H1 (cell line): ENCODE results near the gene OSGEP. TPM values are rescaled to one million over a fixed set of nuclear protein-coding genes. Genes with fewer than 3 reads are reported as not detected.

ENCODE experiments used
- CTCF ChIA-PET: fragments of 300-600 bp; sonication (Branson Sonifier 250); formaldehyde crosslinking; loops from one replicate; lab custom pipeline; 2021; ENCODE audit not compliant: partially characterized antibody; lab: Charles Lee
- POLR2A ChIA-PET: fragments of 300-600 bp; sonication (Branson Sonifier 250); formaldehyde crosslinking; loops from one replicate; lab custom pipeline; 2021; ENCODE audit warnings: inconsistent platforms; ENCODE audit not compliant: partially characterized antibody; lab: Charles Lee
- DNase-seq, 2 experiments: peaks; one replicate each; pipeline versions ENCODE4 v3.0.0 to v3.0.0-alpha.2; 2010 to 2022; ENCODE audit warnings: low spot score in 2 of 2, low read depth in 1 of 2, mixed read lengths in 1 of 2
- FAIRE-seq: peaks from 2 replicates; lab custom pipeline; 2011; peaks lifted over from hg19 to GRCh38; lab: Jason Lieb, UNC
- H2AFZ ChIP-seq: 2 replicates; pipeline ENCODE4 v1.8.1; 2012; ENCODE audit warnings: low read length, inconsistent platforms
- H2AK5ac ChIP-seq: 2 replicates; pipeline ENCODE4 v1.6.1; 2013; ENCODE audit warnings: low read depth, low read length
- H2BK120ac ChIP-seq: replicated peaks from 2 replicates; pipeline ENCODE3; 2013; ENCODE audit warnings: low read depth, low read length, inconsistent platforms
- H2BK12ac ChIP-seq: 2 replicates; pipeline ENCODE4 v1.6.1; 2013; ENCODE audit warnings: low read depth, low read length
- H2BK15ac ChIP-seq: 2 replicates; pipeline ENCODE4 v1.6.1; 2013; ENCODE audit warnings: low read length
- H2BK20ac ChIP-seq: 2 replicates; pipeline ENCODE4 v1.6.1; 2013; ENCODE audit warnings: low read length
- H2BK5ac ChIP-seq: 2 replicates; pipeline ENCODE4 v1.6.1; 2013; ENCODE audit warnings: low read depth, low read length
- H3K14ac ChIP-seq: 2 replicates; pipeline ENCODE4 v1.6.1; 2013; ENCODE audit warnings: inconsistent platforms; ENCODE audit not compliant: insufficient read length
- H3K18ac ChIP-seq: 2 replicates; pipeline ENCODE4 v1.6.1; 2013; ENCODE audit warnings: low read length; ENCODE audit errors: extremely low read depth
- H3K23ac ChIP-seq: 2 replicates; pipeline ENCODE4 v1.6.1; 2013; ENCODE audit warnings: inconsistent platforms; ENCODE audit not compliant: insufficient read length
- H3K23me2 ChIP-seq: 2 replicates; pipeline ENCODE4 v1.6.1; 2013; ENCODE audit warnings: low read depth, low read length
- H3K27ac ChIP-seq: 2 replicates; pipeline ENCODE4 v1.6.1; 2011; ENCODE audit warnings: low read depth, low read length, inconsistent platforms
- H3K27me3 ChIP-seq, 4 experiments: replicated peaks in 1 of 4; 1 replicate in 1 of 4; 2 replicates in 3 of 4; pipeline versions ENCODE4 v1.6.1 to v1.8.1; 2011 to 2013; ENCODE audit warnings: low read length in 3 of 4, mild to moderate bottlenecking in 3 of 4, inconsistent platforms in 2 of 4, mixed read lengths in 2 of 4, moderate library complexity in 1 of 4; ENCODE audit not compliant: control insufficient read depth in 3 of 4, insufficient read depth in 3 of 4; ENCODE audit errors: extremely low read depth in 1 of 4
- H3K36me3 ChIP-seq, 4 experiments: 2 replicates each; pipeline versions ENCODE4 v1.6.1 to v1.8.1; 2011 to 2013; ENCODE audit warnings: mild to moderate bottlenecking in 4 of 4, low read length in 3 of 4, moderate library complexity in 2 of 4, control low read depth in 1 of 4, inconsistent platforms in 1 of 4; ENCODE audit not compliant: insufficient read depth in 4 of 4, control insufficient read depth in 2 of 4
- H3K4ac ChIP-seq: replicated peaks from 2 replicates; pipeline ENCODE3; 2013; ENCODE audit warnings: low read length, low read depth, mixed read lengths, inconsistent platforms; ENCODE audit not compliant: insufficient read length
- H3K4me1 ChIP-seq, 4 experiments: replicated peaks in 1 of 4; 1 replicate in 1 of 4; 2 replicates in 3 of 4; pipeline versions ENCODE4 v1.6.1 to v1.8.1; 2011 to 2013; ENCODE audit warnings: low read length in 3 of 4, inconsistent platforms in 2 of 4, mixed read lengths in 1 of 4; ENCODE audit not compliant: insufficient read depth in 4 of 4, control insufficient read depth in 3 of 4
- H3K4me2 ChIP-seq, 2 experiments: 2 replicates each; pipeline versions ENCODE4 v1.6.1 to v1.8.1; 2011 to 2013; ENCODE audit warnings: low read depth in 2 of 2, low read length in 2 of 2, control low read depth in 1 of 2, inconsistent platforms in 1 of 2, mild to moderate bottlenecking in 1 of 2; ENCODE audit not compliant: insufficient read depth in 1 of 2
- H3K4me3 ChIP-seq, 4 experiments: fragments of 200-600, 300-600 bp in 1 of 4; sonication (generic), shearing (Covaris generic), sonication (Bioruptor Twin) in 1 of 4; 2 replicates each; pipeline versions ENCODE4 v1.5.1 to v1.8.1; 2011 to 2016; ENCODE audit warnings: low read length in 4 of 4, low read depth in 3 of 4, control low read depth in 2 of 4, inconsistent platforms in 2 of 4, mild to moderate bottlenecking in 2 of 4, mixed read lengths in 1 of 4, moderate library complexity in 1 of 4; ENCODE audit not compliant: insufficient read depth in 2 of 4; ENCODE audit errors: extremely low read depth in 1 of 4
- H3K56ac ChIP-seq: replicated peaks from 2 replicates; pipeline ENCODE3; 2013; ENCODE audit warnings: low read depth, mild to moderate bottlenecking, mixed read lengths, low read length, inconsistent platforms; ENCODE audit not compliant: insufficient read length
- H3K79me1 ChIP-seq: 2 replicates; pipeline ENCODE4 v1.6.1; 2013; ENCODE audit warnings: low read depth, low read length, control low read depth
- H3K79me2 ChIP-seq, 2 experiments: 2 replicates each; pipeline versions ENCODE4 v1.6.1 to v1.8.1; 2012 to 2013; ENCODE audit warnings: low read length in 2 of 2, mild to moderate bottlenecking in 2 of 2, inconsistent platforms in 1 of 2; ENCODE audit not compliant: insufficient read depth in 2 of 2, control insufficient read depth in 1 of 2
- H3K9ac ChIP-seq, 4 experiments: replicated peaks in 1 of 4; 1 replicate in 1 of 4; 2 replicates in 3 of 4; pipeline versions ENCODE4 v1.6.1 to v1.8.1; 2011 to 2013; ENCODE audit warnings: low read depth in 3 of 4, low read length in 3 of 4, control low read depth in 2 of 4, mild to moderate bottlenecking in 2 of 4, moderate library complexity in 2 of 4, inconsistent platforms in 1 of 4; ENCODE audit errors: extremely low read depth in 1 of 4
- H3K9me3 ChIP-seq, 2 experiments: 2 replicates each; pipeline versions ENCODE4 v1.6.1 to v1.8.1; 2012 to 2013; ENCODE audit warnings: mild to moderate bottlenecking in 2 of 2, moderate library complexity in 2 of 2, control low read depth in 1 of 2, inconsistent platforms in 1 of 2, low read depth in 1 of 2, low read length in 1 of 2, mixed read lengths in 1 of 2; ENCODE audit not compliant: insufficient read depth in 2 of 2
- H4K20me1 ChIP-seq, 2 experiments: replicated peaks in 1 of 2; 2 replicates each; pipeline versions ENCODE3 to v1.8.1; 2011 to 2013; ENCODE audit warnings: inconsistent platforms in 2 of 2, low read length in 2 of 2, mild to moderate bottlenecking in 1 of 2; ENCODE audit not compliant: insufficient read depth in 2 of 2, control insufficient read depth in 1 of 2
- H4K5ac ChIP-seq: 2 replicates; pipeline ENCODE4 v1.6.1; 2013; ENCODE audit warnings: low read length, low read depth, mixed read lengths, inconsistent platforms; ENCODE audit not compliant: insufficient read length
- H4K8ac ChIP-seq: 2 replicates; pipeline ENCODE4 v1.8.0; 2013; ENCODE audit warnings: mild to moderate bottlenecking, moderate library complexity, low read length, inconsistent platforms; ENCODE audit not compliant: insufficient read depth; ENCODE audit errors: extremely low read depth
- H4K91ac ChIP-seq: replicated peaks from 2 replicates; pipeline ENCODE3; 2013; ENCODE audit warnings: low read length, mixed read lengths, inconsistent platforms; ENCODE audit not compliant: insufficient read length
- CBX5 ChIP-seq: fragments of 300-800, 300-1000 bp; sonication (generic); IDR thresholded peaks from 2 replicates; pipeline ENCODE4 v1.7.1; 2016; ENCODE audit warnings: antibody characterized with exemption, low read length, low read depth
- SAP30 ChIP-seq: fragments of 300-600 bp; sonication (generic); IDR thresholded peaks from 2 replicates; pipeline ENCODE4 v1.7.1; 2012; ENCODE audit warnings: low read length, moderate library complexity, mild to moderate bottlenecking, inconsistent platforms; ENCODE audit not compliant: insufficient read depth, insufficient replicate concordance
- WGBS, 2 experiments: shearing (Covaris generic) in 1 of 2; methylation state at CpG; one replicate each; pipeline versions ENCODE4 v1.1.6 to v1.1.7; 2013 to 2015; ENCODE audit warnings: low lambda C conversion rate in 2 of 2, mixed read lengths in 2 of 2, inconsistent platforms in 1 of 2, low coverage in 1 of 2, missing lambda C conversion rate in 1 of 2; ENCODE audit not compliant: insufficient replicate concordance in 2 of 2, insufficient coverage in 1 of 2, insufficient read length in 1 of 2; ENCODE audit errors: extremely low coverage in 1 of 2, missing lambda C conversion rate in 1 of 2; 5-methylcytosine and 5-hydroxymethylcytosine counted together
- polyA plus RNA-seq, 7 experiments: library from polyadenylated mRNA; depleted of rRNA in 3 of 7; stranded (reverse) in 5 of 7; unstranded in 2 of 7; fragments of >200 nt in 5 of 7; fragments of 200-250 nt in 2 of 7; gene quantifications; 1 replicate in 5 of 7; 2 replicates in 1 of 7; 4 replicates in 1 of 7; pipeline versions ENCODE4 v1.2.1 to v1.2.3, GENCODE V29; 2011 to 2013; ENCODE audit warnings: missing spikeins in 2 of 7, mixed read lengths in 2 of 7
- total RNA-seq: library from RNA; stranded (reverse); fragmentation: NEBNext Ultra II Directional; extraction: Animal tissue kit (Norgen Biotek cat#: 25700); gene quantifications from 2 replicates; pipeline ENCODE4 v1.2.1, GENCODE V29; 2021

OSGEP gene
- total and polyA plus RNA-seq, 2 of the 8 experiments (the other 6 are each of a cell fraction or from before 2014, with no cell fraction given) = 34.4 to 78.6 TPM

GRCh38 chr14:20460458-20461224 lies 6.0 kb upstream of the OSGEP start:
- no peaks in the 10 kb centered on the region for H3K9me3 ChIP-seq
- no peak overlapping the region for H3K4ac ChIP-seq
- 0 out of 2 replicates have a peak overlapping the region, but pooled peaks have one; percentile 75 for H3K18ac ChIP-seq
- peaks cover 9% of the 10 kb centered on the region; the same call in 1 of the 2 replicates for H3K23me2 ChIP-seq
- H2AFZ ChIP-seq = no peak overlapping the region
- no peak overlapping the region for H4K91ac ChIP-seq
- peak overlapping the region; percentile 68 to 95 (median 71) for H3K9ac ChIP-seq
- H4K5ac ChIP-seq = no peak overlapping the region
- peak overlapping the region; percentile 95; the same call in 1 of the 2 replicates for H4K8ac ChIP-seq
- no peak overlapping the region for H2AK5ac ChIP-seq
- no peak for FAIRE-seq
- peak overlapping the region; percentile 85 for H3K27ac ChIP-seq
- no peak overlapping the region for H2BK120ac ChIP-seq
- peak; percentile 43 for TF ChIP-seq SAP30
- no peak for TF ChIP-seq CBX5
- H3K4me2 ChIP-seq = peak overlapping the region; percentile 81 to 97
- H3K4me3 ChIP-seq = peak overlapping the region; percentile 71 to 87 (median 78)
- no peak overlapping the region for H2BK12ac ChIP-seq
- peak in 1 of 2 experiments; percentile 75 for DNase-seq
- peaks cover 7 to 30% of the 10 kb centered on the region in 2 experiments for H3K79me2 ChIP-seq
- WGBS, 2 experiments = 33% methylated on average over 10 of the region's 32 CpGs; no CpG with 5 or more reads in 1 of the 2 experiments
- H3K4me1 ChIP-seq = peaks cover 0 to 10% (median 2%) of the 10 kb centered on the region in 4 experiments; a peak in 4 of 7 replicates
- H2BK15ac ChIP-seq = no peak overlapping the region
- no peak overlapping the region for H2BK20ac ChIP-seq
- H3K27me3 ChIP-seq = no peaks in the 10 kb centered on the region; a peak in 1 of 7 replicates
- peak overlapping the region; percentile 77 for H2BK5ac ChIP-seq
- peaks cover 6% of the 10 kb centered on the region for H3K79me1 ChIP-seq
- H3K36me3 ChIP-seq = peaks cover 16 to 40% (median 28%) of the 10 kb centered on the region in 4 experiments; a peak in 7 of 8 replicates
- POLR2A ChIA-PET = interaction anchor here (0.6 to 3.2 kb wide), 11 partner anchors 8 to 128 kb away, joined by 3 to 25 read pairs (median 4); partner anchors contain the start of gene PARP2
- H3K56ac ChIP-seq = peak overlapping the region; percentile 77
- no peak overlapping the region for H3K23ac ChIP-seq
- H4K20me1 ChIP-seq = peaks cover 0 to 12% of the 10 kb centered on the region in 2 experiments
- no peak overlapping the region for H3K14ac ChIP-seq
- CTCF ChIA-PET = interaction anchor here (0.8 to 1.4 kb wide), 2 partner anchors 145 to 148 kb away, joined by 3 read pairs; no protein-coding TSS in a partner anchor
